ENCODE measurements around the gene DEPDC1.
A peak's percentile ranks its signal among the peaks of the same experiment; 100 is the strongest.
"Not testable (repeated sequence)": the region's sequence is repeated elsewhere in the genome, so short reads cannot be mapped to it uniquely, and the experiment has no call there.

Gene DEPDC1, protein sequence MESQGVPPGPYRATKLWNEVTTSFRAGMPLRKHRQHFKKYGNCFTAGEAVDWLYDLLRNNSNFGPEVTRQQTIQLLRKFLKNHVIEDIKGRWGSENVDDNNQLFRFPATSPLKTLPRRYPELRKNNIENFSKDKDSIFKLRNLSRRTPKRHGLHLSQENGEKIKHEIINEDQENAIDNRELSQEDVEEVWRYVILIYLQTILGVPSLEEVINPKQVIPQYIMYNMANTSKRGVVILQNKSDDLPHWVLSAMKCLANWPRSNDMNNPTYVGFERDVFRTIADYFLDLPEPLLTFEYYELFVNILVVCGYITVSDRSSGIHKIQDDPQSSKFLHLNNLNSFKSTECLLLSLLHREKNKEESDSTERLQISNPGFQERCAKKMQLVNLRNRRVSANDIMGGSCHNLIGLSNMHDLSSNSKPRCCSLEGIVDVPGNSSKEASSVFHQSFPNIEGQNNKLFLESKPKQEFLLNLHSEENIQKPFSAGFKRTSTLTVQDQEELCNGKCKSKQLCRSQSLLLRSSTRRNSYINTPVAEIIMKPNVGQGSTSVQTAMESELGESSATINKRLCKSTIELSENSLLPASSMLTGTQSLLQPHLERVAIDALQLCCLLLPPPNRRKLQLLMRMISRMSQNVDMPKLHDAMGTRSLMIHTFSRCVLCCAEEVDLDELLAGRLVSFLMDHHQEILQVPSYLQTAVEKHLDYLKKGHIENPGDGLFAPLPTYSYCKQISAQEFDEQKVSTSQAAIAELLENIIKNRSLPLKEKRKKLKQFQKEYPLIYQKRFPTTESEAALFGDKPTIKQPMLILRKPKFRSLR

DNA sequence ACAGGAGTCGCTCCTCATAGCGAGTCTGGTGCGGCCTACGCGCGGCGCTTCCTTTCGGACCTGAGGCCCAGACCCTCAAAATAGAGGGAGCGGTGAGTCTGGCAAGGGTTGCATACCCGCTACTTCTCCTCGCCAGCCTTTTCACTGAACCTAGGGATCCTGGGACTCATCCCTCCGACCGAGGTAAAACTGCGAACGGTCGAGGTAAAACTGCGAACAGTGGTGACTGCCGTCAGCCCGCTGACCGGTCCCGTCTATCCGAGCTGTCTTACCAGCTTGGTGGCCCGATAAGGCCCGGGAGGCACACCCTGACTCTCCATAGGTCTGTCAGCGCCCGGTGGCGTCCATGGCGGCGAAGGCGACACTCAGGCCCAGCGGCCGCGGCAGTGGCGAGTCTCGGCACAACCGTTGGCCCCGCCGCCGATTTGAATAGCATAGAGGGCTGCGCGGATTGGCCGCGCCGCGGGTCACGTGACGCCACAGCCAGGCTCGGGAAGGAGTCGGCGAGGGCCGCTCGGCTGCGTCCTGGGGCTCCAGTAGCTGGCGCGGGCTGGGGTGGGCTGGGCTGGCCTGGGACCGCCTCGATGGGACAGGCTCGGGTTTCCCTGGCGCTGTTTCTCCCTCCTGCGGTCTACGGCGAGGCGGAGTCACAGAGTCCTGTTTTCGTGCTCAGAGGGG is at the start of gene DEPDC1:
TSS of gene DEPDC1 (minus strand) at position 403 of the 678 bp plus-strand sequence. CDS start at position 320, 83 bp downstream.
- DNase-seq (ENCODE audit: low read depth) = peak; percentile 58

DNA sequence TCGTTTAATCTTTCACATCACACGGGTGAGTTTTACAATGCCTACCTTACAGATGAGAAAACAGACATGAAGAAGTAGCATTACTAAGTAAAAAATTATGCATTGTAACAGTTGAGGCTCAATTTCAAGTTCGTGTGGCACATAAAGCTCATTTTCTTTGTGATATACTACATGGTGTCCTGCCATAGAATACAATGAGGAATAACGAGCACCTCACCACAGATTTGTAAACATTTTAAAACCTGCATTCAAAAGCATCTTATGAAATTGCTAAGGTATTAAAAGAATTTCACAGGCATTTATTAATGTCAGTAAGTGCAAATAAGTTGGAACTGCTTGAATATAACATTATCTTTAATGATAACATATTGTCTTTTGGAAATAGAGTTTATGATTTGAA is 47.8 kb upstream of the DEPDC1 start:
- no peak for DNase-seq (ENCODE audit: low read depth)

DNA sequence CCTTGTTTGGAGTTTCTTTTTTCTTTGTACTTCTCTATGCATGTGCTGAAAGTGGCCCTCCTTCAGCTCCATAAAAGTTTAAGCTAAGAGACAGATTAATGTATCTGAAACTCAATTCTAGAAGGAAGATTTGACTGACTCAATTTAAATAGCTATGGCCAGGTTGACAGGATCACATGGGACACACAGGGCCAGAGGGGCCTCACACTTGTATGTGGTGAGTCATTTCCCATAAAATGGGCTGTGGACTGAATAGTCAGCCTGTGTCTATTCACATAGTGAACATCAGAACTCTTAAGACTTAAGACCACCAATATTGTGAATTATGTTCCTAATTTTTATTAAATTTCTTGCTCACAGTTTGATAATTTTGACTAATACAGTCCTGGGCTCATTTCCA is 45.7 kb upstream of the DEPDC1 start:
- DNase-seq (ENCODE audit: low read depth) = no peak

DNA sequence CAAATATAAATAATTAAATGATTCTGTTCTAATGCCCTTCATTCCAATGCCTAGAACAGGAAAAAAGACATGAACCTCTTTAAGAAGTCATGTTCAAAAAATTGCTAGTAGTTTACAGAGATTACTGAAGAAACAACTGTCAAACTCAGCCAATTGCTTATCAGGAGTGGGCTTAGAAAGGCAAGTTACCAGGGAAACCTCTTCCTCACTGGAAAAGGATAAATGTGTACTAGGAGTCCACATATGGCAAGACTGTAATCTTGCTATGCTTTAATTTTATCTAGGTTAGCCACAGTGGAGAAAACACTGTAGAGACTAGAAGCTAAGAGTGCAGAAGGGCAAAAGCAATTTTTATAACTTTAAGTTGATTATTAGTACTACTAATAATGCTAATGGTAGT is 42.1 kb upstream of the DEPDC1 start:
- no peak for DNase-seq (ENCODE audit: low read depth)

DNA sequence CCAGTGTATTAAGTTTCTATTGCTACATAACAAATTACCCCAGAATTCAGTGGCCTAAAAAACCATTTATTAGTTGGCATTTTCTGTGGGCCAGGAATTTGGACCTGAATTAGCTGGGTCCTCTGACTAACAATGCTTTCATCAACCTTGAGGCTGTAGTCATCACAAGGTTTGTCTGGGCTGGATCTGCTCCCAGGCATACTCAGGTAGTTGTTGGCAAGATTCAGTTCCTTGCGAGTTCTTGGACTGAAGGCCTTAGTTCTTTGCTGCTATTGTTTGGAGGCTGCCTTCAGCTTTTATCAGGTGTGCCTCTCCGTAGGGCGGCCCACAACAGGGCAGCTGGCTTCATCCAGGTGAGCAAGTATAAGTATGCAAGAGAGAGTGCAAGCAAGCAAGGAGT is 31.4 kb upstream of the DEPDC1 start:
- no peak for DNase-seq (ENCODE audit: low read depth)

DNA sequence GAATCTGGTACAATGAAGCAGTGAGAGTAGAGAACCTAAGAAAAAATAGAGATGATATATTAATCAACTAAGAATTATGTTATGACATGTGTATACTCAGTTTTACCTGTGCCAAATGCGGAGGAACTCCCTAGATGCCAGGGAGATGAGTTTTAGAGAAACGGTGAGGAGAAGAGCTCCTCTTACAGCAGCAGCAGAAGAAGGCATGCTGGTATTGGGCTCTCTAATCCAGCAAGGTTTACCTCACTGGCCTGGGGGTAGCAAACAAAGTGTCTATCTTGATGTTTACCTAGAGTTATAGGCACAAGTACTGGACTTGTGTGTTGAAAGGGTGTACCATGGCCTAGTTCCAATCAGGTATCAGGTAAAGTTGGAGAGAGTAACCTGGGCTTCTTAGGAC is 28.9 kb upstream of the DEPDC1 start:
- DNase-seq (ENCODE audit: low read depth) = no peak

DNA sequence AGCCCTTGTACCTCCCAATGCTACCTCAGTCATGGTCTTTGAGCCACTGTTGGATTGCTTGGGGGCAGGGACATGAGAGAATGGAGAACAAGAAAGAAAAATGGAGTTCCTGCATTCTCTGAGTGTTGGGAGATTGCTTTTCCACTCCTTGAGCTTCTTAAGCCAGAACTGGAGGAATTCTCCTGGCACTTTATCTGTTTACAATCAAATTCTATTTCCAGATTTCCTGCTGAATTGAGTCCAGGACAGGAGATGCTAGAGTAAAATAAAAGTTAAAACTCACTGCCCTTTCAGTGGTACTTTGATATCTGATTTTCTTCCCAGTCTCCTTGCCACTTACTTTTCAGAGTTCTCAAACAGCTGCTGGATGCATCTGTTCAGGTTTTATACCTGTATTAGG is 24.4 kb upstream of the DEPDC1 start:
- DNase-seq (ENCODE audit: low read depth) = no peak

DNA sequence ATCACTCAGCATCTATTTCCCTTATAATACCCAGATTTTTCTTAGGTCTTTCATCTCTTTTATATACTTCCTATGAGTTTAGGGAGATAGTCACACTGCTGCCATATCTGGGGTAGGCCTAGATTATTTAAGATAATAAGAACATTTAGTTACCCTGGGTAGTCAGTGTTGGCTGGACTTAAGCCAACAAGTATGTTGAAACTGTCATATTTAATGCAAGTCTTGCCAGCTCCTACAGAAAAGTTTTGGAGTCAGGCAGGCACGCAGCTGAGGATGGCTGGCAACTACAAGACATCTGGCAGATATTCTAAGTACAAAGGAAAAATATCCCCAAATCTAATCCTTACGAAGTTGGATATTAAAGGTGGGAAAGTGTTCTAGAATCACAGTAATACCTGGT is 19.2 kb upstream of the DEPDC1 start:
- DNase-seq (ENCODE audit: low read depth) = no peak

DNA sequence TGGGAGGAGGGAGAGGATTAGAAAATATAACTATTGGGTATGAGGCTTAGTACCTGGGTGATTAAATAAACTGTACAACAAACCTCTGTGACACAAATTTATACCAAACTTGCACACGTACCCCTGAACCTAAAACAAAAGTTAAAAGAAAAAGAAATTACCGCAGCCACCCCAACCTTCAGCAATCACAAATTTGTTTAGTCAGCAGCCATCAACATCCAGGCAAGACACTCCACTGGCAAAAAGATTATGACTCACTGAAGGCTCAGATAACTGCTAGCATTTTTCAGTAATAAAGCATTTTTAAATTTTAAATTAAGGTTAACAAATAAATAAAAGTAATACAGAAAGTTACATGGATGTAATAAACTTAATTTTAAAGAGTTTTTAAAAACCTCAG is 14.4 kb upstream of the DEPDC1 start:
- no peak for DNase-seq (ENCODE audit: low read depth)

DNA sequence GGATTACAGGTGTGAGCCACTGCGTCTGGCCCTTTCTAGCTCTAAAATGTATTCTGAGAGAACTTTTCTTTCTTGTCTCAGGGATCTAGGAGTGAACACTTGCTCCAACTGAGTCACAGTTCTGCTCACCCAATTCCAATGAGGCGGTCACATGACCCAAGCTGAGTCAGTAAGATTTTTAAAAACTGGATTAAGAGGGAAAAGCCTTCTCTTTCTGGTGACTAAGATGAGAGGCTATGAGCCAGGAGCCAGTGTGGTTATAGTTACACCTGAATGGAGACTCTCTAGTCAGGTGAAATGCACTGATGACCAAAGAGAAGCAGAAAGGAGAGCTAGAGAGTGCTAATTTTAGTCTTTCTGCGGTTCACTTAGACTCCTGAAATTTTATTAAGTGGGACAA is 9.5 kb upstream of the DEPDC1 start:
- no peak for DNase-seq (ENCODE audit: low read depth)

DNA sequence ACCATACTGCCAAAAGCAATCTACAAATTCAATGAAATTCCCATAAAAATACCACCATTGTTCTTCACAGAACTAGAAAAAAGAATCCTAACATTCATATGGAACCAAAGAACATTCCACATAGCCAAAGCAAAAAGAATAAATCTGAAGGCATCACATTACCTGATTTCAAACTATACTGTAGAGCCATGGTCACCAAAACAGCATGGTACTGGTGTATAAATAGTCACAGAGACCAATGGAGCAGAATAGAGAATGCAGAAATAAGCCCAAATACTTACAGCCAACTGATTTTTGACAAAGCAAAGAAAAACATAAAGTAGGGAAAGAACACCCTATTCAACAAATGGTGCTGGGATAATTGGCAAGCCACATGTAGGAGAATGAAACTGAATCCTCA is 6.2 kb upstream of the DEPDC1 start:
- no peak for DNase-seq (ENCODE audit: low read depth)

DNA sequence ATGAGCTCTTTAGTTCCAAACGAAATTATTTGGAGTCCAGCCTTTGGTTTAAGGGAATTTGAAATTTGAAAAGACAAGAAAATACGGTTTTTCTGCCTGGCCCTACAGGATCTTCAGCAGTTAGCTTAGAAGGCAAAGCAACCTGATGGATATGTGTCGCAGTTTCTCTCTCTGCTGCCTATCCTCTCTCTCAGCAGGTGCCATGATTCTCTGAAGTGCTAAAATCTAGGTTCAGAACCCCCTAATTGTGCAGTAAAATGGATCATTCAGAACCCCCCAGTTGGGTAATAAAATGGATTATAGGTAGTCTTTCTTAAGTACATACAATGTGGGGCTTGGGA is 446 bp upstream of the DEPDC1 start:
- no peak for DNase-seq (ENCODE audit: low read depth)

DNA sequence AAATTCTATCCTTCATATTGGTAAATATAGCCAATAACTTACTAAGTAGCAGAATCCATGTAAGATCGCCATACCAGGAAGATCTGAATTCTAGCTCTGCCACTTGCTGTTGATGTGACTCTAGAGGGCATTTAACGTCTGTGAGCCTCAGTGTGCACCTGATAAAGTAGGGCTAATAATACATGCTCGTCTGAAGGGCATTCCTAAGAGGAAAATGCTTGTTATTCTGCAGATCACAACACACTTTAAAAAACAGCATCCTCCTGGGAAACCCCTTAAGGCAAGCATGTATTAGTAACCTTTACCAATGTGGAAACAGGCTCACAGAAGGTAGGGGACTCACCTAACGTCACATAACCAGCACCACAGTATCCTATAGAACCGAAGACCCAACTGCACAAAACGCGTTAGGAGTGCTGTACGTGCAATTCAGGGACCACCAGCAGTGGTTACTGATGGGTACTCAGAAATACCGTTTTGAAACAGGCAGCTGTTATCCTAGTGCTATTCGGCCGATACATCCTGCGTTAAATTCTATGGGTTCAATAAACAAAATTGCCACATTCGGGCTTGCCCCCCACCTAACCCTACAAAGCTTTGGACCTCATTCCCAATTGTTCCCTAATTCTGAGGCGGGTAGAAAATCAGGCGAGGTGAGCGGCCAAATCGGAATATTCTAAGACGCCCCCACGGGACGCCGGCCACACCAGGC is 758 bp downstream of the DEPDC1 start:
- DNase-seq (ENCODE audit: low read depth) = no peak

DNA sequence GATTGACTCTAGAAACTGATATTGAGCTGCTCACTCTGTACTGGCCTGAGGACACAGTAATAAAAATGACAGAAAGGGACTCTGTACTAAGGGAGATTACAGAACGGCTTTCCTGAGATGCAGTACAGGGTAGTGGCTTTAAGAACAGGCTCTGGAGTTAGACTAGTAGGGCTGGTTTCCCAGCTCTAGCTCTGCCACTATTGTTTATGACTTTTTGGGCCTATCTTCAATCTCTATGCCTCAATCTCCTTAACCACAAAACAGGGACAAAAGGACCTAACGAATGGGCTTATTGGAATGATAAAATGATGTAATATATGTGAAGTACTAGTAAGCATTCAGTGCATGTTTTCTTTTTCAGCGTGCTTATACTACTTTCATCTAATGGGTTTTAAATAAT is 1.4 kb downstream of the DEPDC1 start:
- DNase-seq (ENCODE audit: low read depth) = no peak

DNA sequence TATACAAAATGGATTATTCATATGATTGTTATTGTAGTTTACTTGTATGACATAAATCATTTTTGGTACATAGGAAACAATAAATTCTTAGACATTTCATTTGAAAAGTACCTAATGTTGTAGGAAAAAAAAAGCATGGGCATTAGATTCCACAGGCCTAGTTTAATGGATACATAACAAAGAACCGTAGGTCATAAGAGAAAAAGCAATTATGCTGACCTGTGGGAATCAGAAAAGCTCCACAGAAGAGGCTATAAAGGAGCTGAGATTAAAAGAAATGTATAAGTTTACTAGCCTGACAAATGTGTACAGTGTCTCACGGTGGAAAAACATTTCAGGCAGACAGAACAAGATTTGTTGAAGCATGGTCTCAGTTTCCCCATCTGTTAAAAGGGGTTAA is 3.7 kb downstream of the DEPDC1 start:
- no peak for DNase-seq (ENCODE audit: low read depth)

DNA sequence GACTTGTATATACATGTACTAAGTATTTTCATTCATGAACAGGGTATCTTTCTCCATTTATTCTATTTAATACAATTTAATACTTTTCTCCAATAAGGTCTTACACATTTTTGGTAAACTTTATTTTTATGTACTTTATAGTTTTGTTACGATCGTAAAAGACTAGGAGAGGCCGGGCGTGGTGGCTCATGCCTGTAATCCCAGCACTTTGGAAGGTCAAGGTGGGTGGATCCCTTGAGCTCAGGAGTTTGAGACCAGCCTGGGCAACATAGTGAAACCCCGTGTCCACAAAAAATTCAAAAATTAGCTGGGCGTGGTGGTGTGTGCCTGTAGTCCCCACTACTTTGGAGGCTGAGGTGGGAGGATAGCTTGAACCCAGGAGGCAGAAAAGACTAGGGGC is 4.6 kb downstream of the DEPDC1 start:
- not testable (repeated sequence) for DNase-seq (ENCODE audit: low read depth)

DNA sequence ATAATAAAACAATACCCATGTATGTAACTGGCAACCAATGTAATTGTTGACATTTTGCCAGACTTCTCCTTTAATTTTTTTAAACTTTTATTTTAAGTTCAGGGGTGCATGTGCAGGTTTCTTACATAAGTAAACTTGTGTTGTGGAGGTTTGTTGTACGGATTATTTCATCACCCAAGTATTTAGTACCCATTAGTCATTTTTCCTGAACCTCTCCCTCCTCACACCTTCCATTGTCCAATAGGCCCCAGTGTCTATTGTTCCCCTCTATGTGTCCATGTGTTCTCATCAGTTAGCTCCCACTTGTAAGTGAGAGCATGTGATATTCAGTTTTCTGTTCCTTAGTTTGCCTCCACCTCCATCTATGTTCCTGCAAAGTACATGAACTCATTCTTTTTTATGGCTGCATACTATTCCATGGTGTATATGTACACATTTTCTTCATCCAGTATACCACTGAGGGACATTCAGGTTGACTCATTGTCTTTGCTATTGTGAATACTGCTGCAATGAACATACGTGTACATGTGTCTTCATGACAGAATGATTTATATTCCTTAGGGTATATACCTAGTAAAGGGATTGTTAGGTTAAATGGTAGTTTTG is 6.7 kb downstream of the DEPDC1 start:
- no peak for DNase-seq (ENCODE audit: low read depth)

DNA sequence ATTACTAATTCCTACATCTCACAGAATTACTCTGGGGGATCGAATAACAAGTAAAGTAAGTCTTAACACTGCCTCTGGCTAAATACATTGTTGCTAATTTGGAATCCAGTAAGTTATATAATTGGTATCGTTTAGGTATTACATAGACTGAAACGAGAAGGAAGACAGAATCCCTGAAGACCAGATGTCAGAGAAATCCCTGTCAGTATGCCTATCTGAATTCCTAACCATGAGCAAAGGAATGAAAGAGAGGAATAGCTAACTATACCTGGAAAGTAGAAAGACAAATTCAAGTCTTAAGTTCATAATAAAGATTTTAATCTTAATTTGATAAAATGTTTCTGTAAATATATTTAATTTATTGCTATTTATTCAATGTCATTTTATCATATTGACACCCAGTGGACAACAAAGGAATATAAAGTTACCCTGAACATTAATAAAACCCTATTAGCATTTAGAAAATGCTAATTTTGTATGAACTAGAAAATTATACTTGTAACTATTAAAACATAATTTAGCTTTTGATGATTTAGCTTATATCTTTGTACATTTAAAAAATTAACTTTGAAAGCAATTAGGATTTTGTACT is 11.4 kb downstream of the DEPDC1 start:
- DNase-seq (ENCODE audit: low read depth) = no peak

DNA sequence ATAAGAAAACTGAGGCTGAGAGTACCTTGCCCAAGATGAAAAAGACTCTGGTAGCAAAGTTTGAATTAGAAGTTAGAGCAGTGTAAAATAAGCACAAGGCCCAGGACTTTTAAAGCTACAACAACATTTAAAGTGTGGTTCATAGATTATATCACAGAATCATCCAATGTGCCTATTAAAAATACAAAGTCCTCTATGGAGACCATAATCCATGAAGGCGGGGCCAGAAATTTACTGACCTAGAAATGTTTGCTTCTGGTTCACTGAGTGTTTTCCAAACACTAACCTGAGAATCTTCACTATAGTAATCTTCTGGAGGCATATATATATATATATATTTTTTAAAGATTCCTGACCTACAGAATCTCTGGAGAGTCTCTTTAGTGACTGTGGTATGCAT is 12.3 kb downstream of the DEPDC1 start:
- DNase-seq (ENCODE audit: low read depth) = no peak

DNA sequence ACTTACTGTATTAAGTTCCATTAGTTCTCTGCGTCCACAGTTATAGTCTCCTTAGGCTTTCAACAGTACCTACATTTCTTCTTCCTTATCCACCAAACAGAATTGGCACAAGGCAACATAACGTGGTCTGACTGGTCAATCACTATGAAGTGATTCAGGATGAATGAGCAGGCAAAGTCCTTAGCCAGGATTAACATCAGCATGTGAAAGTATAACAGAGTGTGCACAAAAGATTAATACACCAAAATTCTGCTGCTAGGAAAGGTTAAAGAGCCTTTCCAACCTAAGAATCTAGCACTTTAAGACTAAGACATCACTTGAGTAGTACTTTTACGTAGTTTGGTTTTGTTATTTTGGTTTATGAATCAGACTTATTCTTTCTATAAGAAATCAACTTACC is 15.8 kb downstream of the DEPDC1 start:
- DNase-seq (ENCODE audit: low read depth) = no peak

DNA sequence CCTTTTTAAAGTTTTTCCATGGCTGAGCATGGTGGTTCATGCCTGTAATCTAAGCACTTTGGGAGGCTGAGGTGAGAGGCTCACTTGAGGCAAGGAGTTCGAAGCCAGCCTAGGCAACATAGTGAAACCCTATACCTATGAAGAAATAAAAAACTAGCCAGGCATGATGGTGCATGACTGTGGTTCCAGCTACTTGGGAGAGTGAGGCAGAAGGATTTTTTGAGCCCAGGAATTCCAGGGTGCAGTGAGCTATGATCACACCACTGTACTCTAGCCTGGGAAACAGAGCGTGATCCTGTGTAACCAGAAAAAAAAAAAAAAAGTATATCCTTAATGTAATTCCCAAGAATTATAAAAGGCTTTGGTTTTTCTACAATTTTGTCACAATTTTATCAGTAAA is 17.4 kb downstream of the DEPDC1 start:
- DNase-seq (ENCODE audit: low read depth) = no peak

DNA sequence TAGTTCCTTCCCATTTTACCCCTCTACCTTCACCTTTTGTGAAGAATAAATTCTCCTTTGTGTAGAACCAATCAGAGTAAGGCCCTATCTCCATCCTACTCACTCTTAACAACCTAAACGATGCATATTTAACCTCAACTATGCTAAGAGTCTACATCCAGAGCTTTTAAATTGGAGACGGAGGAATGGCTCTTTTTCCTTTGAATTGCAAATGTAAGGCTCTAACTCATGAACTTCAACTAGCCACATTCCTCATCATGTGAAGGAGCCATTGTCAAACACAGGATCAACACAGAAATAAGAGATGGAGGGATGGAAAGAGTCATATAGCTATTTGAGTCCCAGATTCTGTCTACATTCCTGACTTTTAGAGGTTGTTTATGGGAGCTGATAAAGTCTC is 18.2 kb downstream of the DEPDC1 start:
- no peak for DNase-seq (ENCODE audit: low read depth)

Measured in stimulated activated CD8-positive, alpha-beta memory T cell treated with anti-CD3 and anti-CD28 coated beads, Interleukin-12 subunit alpha, Interleukin-12 subunit beta, amount 100 ng/mL, for 1 hour (primary cell).